SU-DHL-6 (cell line): ENCODE measurements around the gene CORO2A.

Experiments used
- H2AFZ ChIP-seq: fragments of 200-600 bp; sonication (generic); 2 replicates; pipeline ENCODE4 v1.6.1; 2014; ENCODE audit warnings: low read depth, mild to moderate bottlenecking, moderate library complexity, mixed read lengths, antibody characterized with exemption, low read length; ENCODE audit not compliant: severe bottlenecking
- H3F3A ChIP-seq: fragments of 200-600 bp; shearing (Covaris generic); 2 replicates; pipeline ENCODE4 v1.6.0; 2016; ENCODE audit warnings: antibody characterized with exemption, mild to moderate bottlenecking; ENCODE audit not compliant: insufficient read depth
- H3K27ac ChIP-seq: fragments of 200-600 bp; sonication (generic); 2 replicates; pipeline ENCODE4 v1.5.1; 2016; ENCODE audit warnings: low read depth, mild to moderate bottlenecking, low read length, moderate library complexity, mixed read lengths
- H3K27me3 ChIP-seq: fragments of 200-600 bp; sonication (generic), shearing (Covaris generic); 2 replicates; pipeline ENCODE4 v1.6.0; 2014; ENCODE audit warnings: mild to moderate bottlenecking, low read length
- H3K36me3 ChIP-seq: fragments of 200-600 bp; sonication (generic); 2 replicates; pipeline ENCODE4 v1.6.1; 2014; ENCODE audit warnings: mild to moderate bottlenecking, low read length, mixed read lengths
- H3K4me2 ChIP-seq: fragments of 300-600, 200-600 bp; shearing (Covaris generic), sonication (generic); 2 replicates; pipeline ENCODE4 v1.6.0; 2014; ENCODE audit warnings: low read length, low read depth, mild to moderate bottlenecking; ENCODE audit not compliant: poor library complexity, severe bottlenecking
- H3K4me3 ChIP-seq: fragments of 200-600 bp; sonication (generic); 2 replicates; pipeline ENCODE4 v1.5.1; 2014; ENCODE audit warnings: antibody characterized with exemption, low read length, mild to moderate bottlenecking, mixed read lengths; ENCODE audit not compliant: insufficient read depth, poor library complexity, severe bottlenecking
- H3K79me2 ChIP-seq: fragments of 200-600 bp; sonication (generic); 2 replicates; pipeline ENCODE4 v1.6.1; 2014; ENCODE audit warnings: mild to moderate bottlenecking, low read length, moderate library complexity; ENCODE audit not compliant: insufficient read depth
- H3K9ac ChIP-seq: fragments of 200-600 bp; sonication (generic); 2 replicates; pipeline ENCODE4 v1.7.0; 2014; ENCODE audit warnings: mild to moderate bottlenecking, low read length
- H3K9me2 ChIP-seq: fragments of 200-600 bp; sonication (generic); replicated peaks from 2 replicates; pipeline ENCODE4 v1.6.1; 2014; ENCODE audit warnings: low read length; ENCODE audit not compliant: insufficient read depth
- H3K9me3 ChIP-seq: fragments of 200-600 bp; sonication (generic); 2 replicates; pipeline ENCODE4 v1.6.1; 2014; ENCODE audit warnings: low read length, mixed read lengths; ENCODE audit not compliant: insufficient read depth
- H4K20me1 ChIP-seq: fragments of 200-600 bp; sonication (generic); 2 replicates; pipeline ENCODE4 v1.6.1; 2014; ENCODE audit warnings: low read depth, mild to moderate bottlenecking, antibody characterized with exemption, low read length, moderate library complexity, mixed read lengths
- CTCF ChIP-seq: fragments of 200-600 bp; sonication (generic); IDR thresholded peaks from one replicate; pipeline ENCODE4 v1.5.1; 2017; ENCODE audit warnings: antibody characterized with exemption, mild to moderate bottlenecking, low read length, moderate library complexity; ENCODE audit not compliant: insufficient read depth, poor library complexity, severe bottlenecking
- EZH2phosphoT487 ChIP-seq: fragments of 200-600 bp; sonication (generic), shearing (Covaris generic); conservative IDR thresholded peaks from 2 replicates; pipeline ENCODE4 v1.6.1; 2018; ENCODE audit warnings: mild to moderate bottlenecking, antibody characterized with exemption, low read length, moderate library complexity, mixed read lengths

CORO2A gene

GRCh38 chr9:98218562-98219363 is 26.3 kb upstream of the CORO2A start:
- no peaks in the 10 kb centered on the region for H3K36me3 ChIP-seq
- H3K4me3 ChIP-seq: no peak overlapping the region
- no peak overlapping the region for H3K9ac ChIP-seq
- no peaks in the 10 kb centered on the region for H3K9me3 ChIP-seq
- no peak overlapping the region for H3K4me2 ChIP-seq
- H3K27ac ChIP-seq: no peak overlapping the region
- H3F3A ChIP-seq: no peaks in the 10 kb centered on the region
- no peak overlapping the region for H2AFZ ChIP-seq
- no peaks in the 10 kb centered on the region for H4K20me1 ChIP-seq
- no peak for TF ChIP-seq EZH2phosphoT487
- TF ChIP-seq CTCF: no peak
- H3K27me3 ChIP-seq: no peaks in the 10 kb centered on the region
- no peaks in the 10 kb centered on the region for H3K9me2 ChIP-seq
- no peaks in the 10 kb centered on the region for H3K79me2 ChIP-seq

GRCh38 chr9:98217255-98217654 is 24.8 kb upstream of the CORO2A start:
- no peak overlapping the region for H3K4me2 ChIP-seq
- TF ChIP-seq EZH2phosphoT487 (no peak), CTCF (no peak)

GRCh38 chr9:98216391-98216790 is 24.0 kb upstream of the CORO2A start:
- H3K36me3 ChIP-seq: no peaks in the 10 kb centered on the region
- H3K9ac ChIP-seq: no peak overlapping the region
- no peaks in the 10 kb centered on the region for H3K27me3 ChIP-seq
- no peaks in the 10 kb centered on the region for H4K20me1 ChIP-seq
- H3K79me2 ChIP-seq: no peaks in the 10 kb centered on the region
- no peaks in the 10 kb centered on the region for H3K9me2 ChIP-seq
- H3K9me3 ChIP-seq: no peaks in the 10 kb centered on the region
- no peak overlapping the region for H2AFZ ChIP-seq
- no peak overlapping the region for H3K27ac ChIP-seq
- H3K4me2 ChIP-seq: no peak overlapping the region
- no peak overlapping the region for H3K4me3 ChIP-seq
- H3F3A ChIP-seq: no peaks in the 10 kb centered on the region
- TF ChIP-seq CTCF (no peak), EZH2phosphoT487 (no peak)

More at GRCh38 chr9:98217255-98217654, 24.8 kb upstream of the CORO2A start:
- Histone ChIP-seq H3K36me3 (no peaks in the 10 kb centered on the region), H3K9me2 (no peaks in the 10 kb centered on the region), H3K27ac (no peak overlapping the region), H3K79me2 (no peaks in the 10 kb centered on the region), H3K27me3 (no peaks in the 10 kb centered on the region), H3F3A (no peaks in the 10 kb centered on the region), H3K9ac (no peak overlapping the region), H3K9me3 (no peaks in the 10 kb centered on the region), H2AFZ (no peak overlapping the region), H3K4me3 (no peak overlapping the region), H4K20me1 (no peaks in the 10 kb centered on the region)
